ENCODE data around the gene NARS2. TPM values are rescaled to one million over a fixed set of nuclear protein-coding genes. Genes with fewer than 3 reads are reported as not detected.

The NARS2 gene
- total RNA-seq, 1 experiment from 2014 or later: 46.7 TPM

- BruUV-seq (replicated peaks): no TSS peak
- CTCF ChIA-PET: no interaction called here
- Histone ChIP-seq H3K4me3 (ENCODE audit: low read depth, low read length, poor library complexity, severe bottlenecking) (no peak overlapping the region), H3K27ac (ENCODE audit: low read depth, low read length, poor library complexity, severe bottlenecking) (no peak overlapping the region), H3K4me1 (ENCODE audit: insufficient read depth, low read length, poor library complexity, severe bottlenecking) (no peaks in the 10 kb centered on the region), H3K36me3 (ENCODE audit: insufficient read depth, low read length, poor library complexity, severe bottlenecking) (no peaks in the 10 kb centered on the region), H3K27me3 (replicated peaks; ENCODE audit: insufficient read depth, low read depth, low read length, poor library complexity) (no peaks in the 10 kb centered on the region), H3K9me3 (ENCODE audit: low read depth, low read length, poor library complexity, severe bottlenecking) (no peaks in the 10 kb centered on the region)
- POLR2A ChIA-PET (ENCODE audit: low non-redundant PET): no interaction called here
- no peak for TF ChIP-seq EZH2 (IDR thresholded peaks at IDR 0.05; ENCODE audit: borderline replicate concordance, low read depth, low read length, poor library complexity, severe bottlenecking)
- TF ChIP-seq CTCF (conservative IDR thresholded peaks at IDR 0.05; ENCODE audit: low read depth, low read length): no peak
- DNase-seq (ENCODE audit: low spot score): no peak
- intact Hi-C loops (cut with micrococcal nuclease; ENCODE audit: unreplicated experiment): no loop called here
Measured at GRCh38 chr11:78457448-78457847, 117.2 kb downstream of the NARS2 start.

DNA sequence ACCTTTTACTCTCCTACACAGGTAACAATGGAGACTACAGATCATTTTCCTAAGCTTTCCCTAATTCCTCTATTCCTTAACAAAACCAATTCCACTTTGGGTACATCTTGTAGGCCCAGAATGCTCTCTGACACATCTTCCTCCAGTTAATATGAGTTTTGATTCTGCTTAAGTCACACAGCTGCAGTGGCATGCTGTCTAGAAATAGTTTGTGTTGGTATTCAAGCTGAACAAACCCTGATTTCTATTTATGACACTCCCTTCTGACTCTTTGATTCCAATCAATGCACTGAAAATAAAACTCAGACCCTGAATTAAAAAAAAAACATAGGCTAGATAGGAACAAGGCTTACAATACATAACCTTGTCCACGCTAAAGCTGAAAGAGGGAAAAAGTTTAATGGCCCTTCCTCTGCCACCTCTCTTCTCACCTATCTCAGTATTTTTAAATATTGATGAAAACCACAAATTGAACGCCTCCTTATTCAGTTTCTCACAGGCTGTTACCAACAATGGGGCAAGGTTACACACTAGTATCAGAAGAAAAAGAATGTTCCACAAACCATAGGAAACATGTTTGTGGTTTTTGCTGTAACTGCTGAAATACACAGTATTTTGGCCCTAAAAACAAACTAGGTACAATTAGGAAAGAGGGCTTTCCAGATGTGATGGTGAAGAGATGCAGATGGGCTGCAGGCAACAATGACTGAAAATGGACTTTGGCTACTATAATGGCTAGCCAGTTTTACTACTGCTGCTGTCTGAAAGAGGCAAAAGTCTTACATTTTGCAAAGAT, 121.3 kb downstream of the NARS2 start:
- Histone ChIP-seq H3K27me3 (replicated peaks; ENCODE audit: insufficient read depth, low read depth, low read length, poor library complexity) (no peaks in the 10 kb centered on the region), H3K27ac (ENCODE audit: low read depth, low read length, poor library complexity, severe bottlenecking) (no peak overlapping the region), H3K9me3 (ENCODE audit: low read depth, low read length, poor library complexity, severe bottlenecking) (no peaks in the 10 kb centered on the region), H3K4me3 (ENCODE audit: low read depth, low read length, poor library complexity, severe bottlenecking) (no peak overlapping the region), H3K4me1 (ENCODE audit: insufficient read depth, low read length, poor library complexity, severe bottlenecking) (no peaks in the 10 kb centered on the region), H3K36me3 (ENCODE audit: insufficient read depth, low read length, poor library complexity, severe bottlenecking) (no peaks in the 10 kb centered on the region)
- no peak for DNase-seq (ENCODE audit: low spot score)
- intact Hi-C loops (cut with micrococcal nuclease; ENCODE audit: unreplicated experiment): no loop called here
- no peak for TF ChIP-seq CTCF (conservative IDR thresholded peaks at IDR 0.05; ENCODE audit: low read depth, low read length)
- TF ChIP-seq EZH2 (IDR thresholded peaks at IDR 0.05; ENCODE audit: borderline replicate concordance, low read depth, low read length, poor library complexity, severe bottlenecking): no peak
- BruUV-seq (replicated peaks): no TSS peak
- CTCF ChIA-PET: no interaction called here
- POLR2A ChIA-PET (ENCODE audit: low non-redundant PET): no interaction called here

DNA sequence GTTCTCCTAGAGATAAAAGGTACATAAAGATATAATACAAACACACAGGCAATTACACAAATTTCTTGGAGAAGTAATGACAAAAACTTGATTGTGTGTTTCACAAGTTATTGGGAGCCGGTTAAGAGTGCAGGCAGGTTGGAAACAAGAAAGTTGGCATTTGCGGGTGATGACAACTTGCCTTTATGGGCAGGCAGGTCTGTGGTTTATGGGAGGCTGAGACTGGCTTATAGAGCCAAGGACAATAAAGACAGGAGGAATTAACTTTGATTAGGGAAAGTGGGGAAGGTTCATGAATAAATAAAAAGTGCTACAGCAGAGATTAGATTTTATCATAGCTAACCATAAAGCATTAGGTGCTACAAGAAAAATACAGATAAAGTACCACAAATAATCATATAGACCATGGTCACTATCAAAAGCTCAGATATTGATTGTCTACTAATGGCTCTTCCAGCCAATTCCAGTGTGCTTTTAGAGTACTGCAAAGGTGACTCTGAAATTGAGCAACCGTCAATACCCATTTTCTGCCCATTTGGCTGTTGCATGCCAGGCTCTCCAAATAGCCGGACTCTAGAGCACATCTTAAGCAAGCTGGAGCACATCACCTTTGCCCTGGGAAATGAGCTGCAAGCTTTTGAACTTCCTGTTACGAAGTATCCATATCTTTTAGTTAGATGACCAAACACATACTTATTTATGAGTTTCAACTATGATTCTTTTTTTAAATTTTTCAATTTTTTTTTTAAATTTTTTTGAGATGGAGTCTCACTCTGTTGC, 123.1 kb downstream of the NARS2 start:
- Histone ChIP-seq H3K27me3 (replicated peaks; ENCODE audit: insufficient read depth, low read depth, low read length, poor library complexity) (no peaks in the 10 kb centered on the region), H3K9me3 (ENCODE audit: low read depth, low read length, poor library complexity, severe bottlenecking) (no peaks in the 10 kb centered on the region), H3K36me3 (ENCODE audit: insufficient read depth, low read length, poor library complexity, severe bottlenecking) (no peaks in the 10 kb centered on the region), H3K27ac (ENCODE audit: low read depth, low read length, poor library complexity, severe bottlenecking) (no peak overlapping the region), H3K4me1 (ENCODE audit: insufficient read depth, low read length, poor library complexity, severe bottlenecking) (no peaks in the 10 kb centered on the region), H3K4me3 (ENCODE audit: low read depth, low read length, poor library complexity, severe bottlenecking) (no peak overlapping the region)
- no TSS peak for BruUV-seq (replicated peaks)
- CTCF ChIA-PET: no interaction called here
- POLR2A ChIA-PET (ENCODE audit: low non-redundant PET): no interaction called here
- DNase-seq (ENCODE audit: low spot score): no peak
- intact Hi-C loops (cut with micrococcal nuclease; ENCODE audit: unreplicated experiment): no loop called here
- TF ChIP-seq EZH2 (IDR thresholded peaks at IDR 0.05; ENCODE audit: borderline replicate concordance, low read depth, low read length, poor library complexity, severe bottlenecking) (no peak), CTCF (conservative IDR thresholded peaks at IDR 0.05; ENCODE audit: low read depth, low read length) (no peak)
